SK-N-SH (cell line): ENCODE measurements around the gene MIP. TPM values are rescaled to one million over a fixed set of nuclear protein-coding genes. Genes with fewer than 3 reads are reported as not detected.
A peak's percentile ranks its signal among the peaks of the same experiment; 100 is the strongest.

Experiments
- CTCF ChIA-PET: fragments of 300-600, 350-600 bp; formaldehyde crosslinking; extraction: SDS; loops from one replicate; lab custom pipeline; 2021; lab: Yijun Ruan, JAX
- POLR2A ChIA-PET: fragments of 350-600 bp; sonication (Branson Sonifier 250); formaldehyde crosslinking; extraction: SDS; loops from one replicate; lab custom pipeline; 2020; ENCODE audit warnings: antibody characterized with exemption, inconsistent platforms; lab: Yijun Ruan, JAX
- DNase-seq: peaks from one replicate; pipeline ENCODE4 v3.0.0; 2012
- H2AFZ ChIP-seq: fragments of 200-600 bp; sonication (generic); 2 replicates; pipeline ENCODE4 v1.8.1; 2016; ENCODE audit warnings: antibody characterized with exemption, mild to moderate bottlenecking, low read depth
- H3F3A ChIP-seq: fragments of 200-600 bp; sonication (generic); replicated peaks from 2 replicates; pipeline ENCODE3; 2016; ENCODE audit warnings: antibody characterized with exemption, mild to moderate bottlenecking; ENCODE audit not compliant: insufficient read depth
- H3K27ac ChIP-seq, 2 experiments: fragments of 200-500 bp in 1 of 2; fragments of 200-600 bp in 1 of 2; sonication (Bioruptor generic) in 1 of 2; sonication (generic), shearing (Covaris generic) in 1 of 2; 2 replicates each; pipeline versions ENCODE4 v1.5.1 to v1.6.1; 2014 to 2016; ENCODE audit warnings: low read depth in 2 of 2, inconsistent platforms in 1 of 2, low read length in 1 of 2, mild to moderate bottlenecking in 1 of 2, mixed read lengths in 1 of 2
- H3K27me3 ChIP-seq: fragments of 200-600 bp; sonication (generic), shearing (Covaris generic); 2 replicates; pipeline ENCODE4 v1.6.1; 2016; ENCODE audit warnings: mixed run types; ENCODE audit not compliant: insufficient read depth
- H3K36me3 ChIP-seq, 2 experiments: fragments of 200-500 bp in 1 of 2; fragments of 200-600 bp in 1 of 2; sonication (Bioruptor generic) in 1 of 2; sonication (generic) in 1 of 2; replicated peaks in 1 of 2; 2 replicates each; pipeline versions ENCODE3 to v1.5.1; 2014 to 2016; ENCODE audit warnings: low read length in 1 of 2, mild to moderate bottlenecking in 1 of 2; ENCODE audit not compliant: insufficient read depth in 2 of 2, control insufficient read depth in 1 of 2
- H3K4me1 ChIP-seq, 2 experiments: fragments of 200-500 bp in 1 of 2; fragments of 200-600 bp in 1 of 2; sonication (Bioruptor generic) in 1 of 2; sonication (generic), shearing (Covaris generic) in 1 of 2; 2 replicates each; pipeline versions ENCODE4 v1.5.1 to v1.6.1; 2014 to 2016; ENCODE audit warnings: low read depth in 1 of 2, low read length in 1 of 2, mixed run types in 1 of 2; ENCODE audit not compliant: insufficient read depth in 2 of 2, control insufficient read depth in 1 of 2
- H3K4me2 ChIP-seq: fragments of 200-600 bp; sonication (generic), shearing (Covaris generic); 2 replicates; pipeline ENCODE4 v1.6.1; 2017; ENCODE audit warnings: mixed run types
- H3K4me3 ChIP-seq, 2 experiments: fragments of 200-500 bp in 1 of 2; fragments of 200-600 bp in 1 of 2; sonication (Bioruptor generic) in 1 of 2; sonication (generic), shearing (Covaris generic) in 1 of 2; 2 replicates each; pipeline versions ENCODE4 v1.5.1 to v1.8.1; 2014 to 2016; ENCODE audit warnings: low read depth in 2 of 2, inconsistent platforms in 1 of 2, low read length in 1 of 2, mild to moderate bottlenecking in 1 of 2, mixed read lengths in 1 of 2, moderate library complexity in 1 of 2
- H3K79me2 ChIP-seq: fragments of 200-600 bp; sonication (generic); 2 replicates; pipeline ENCODE4 v1.8.1; 2017; ENCODE audit warnings: mild to moderate bottlenecking; ENCODE audit not compliant: insufficient read depth
- H3K9ac ChIP-seq: fragments of 200-600 bp; sonication (generic); 2 replicates; pipeline ENCODE4 v1.6.1; 2017; ENCODE audit warnings: mixed run types
- H3K9me2 ChIP-seq: fragments of 200-600 bp; sonication (generic); 2 replicates; pipeline ENCODE4 v1.6.1; 2017; ENCODE audit warnings: mixed run types
- H3K9me3 ChIP-seq: fragments of 200-600 bp; sonication (generic); 2 replicates; pipeline ENCODE4 v1.6.1; 2017; ENCODE audit warnings: mixed run types, mild to moderate bottlenecking, moderate library complexity
- H4K20me1 ChIP-seq: fragments of 200-600 bp; sonication (generic); 2 replicates; pipeline ENCODE4 v1.6.1; 2017; ENCODE audit warnings: mild to moderate bottlenecking, mixed run types; ENCODE audit not compliant: insufficient read depth
- CHD2 ChIP-seq: fragments of 150-350 bp; IDR thresholded peaks from 2 replicates; pipeline ENCODE4 v1.6.1; 2018; ENCODE audit warnings: low read length; ENCODE audit not compliant: partially characterized antibody
- FOXM1 ChIP-seq: IDR thresholded peaks from 2 replicates; pipeline ENCODE4 v1.4.0; 2012; ENCODE audit warnings: low read depth, mild to moderate bottlenecking
- MAX ChIP-seq: IDR thresholded peaks from 2 replicates; pipeline ENCODE4 v1.4.0; 2012; ENCODE audit warnings: low read depth
- MEF2A ChIP-seq: IDR thresholded peaks from 2 replicates; pipeline ENCODE4 v1.4.0; 2012; ENCODE audit warnings: low read depth, borderline replicate concordance
- NRF1 ChIP-seq: IDR thresholded peaks from 2 replicates; pipeline ENCODE4 v1.6.1; 2012; ENCODE audit warnings: low read depth, mild to moderate bottlenecking, low read length
- RAD21 ChIP-seq: IDR thresholded peaks from 2 replicates; pipeline ENCODE4 v1.6.1; 2012; ENCODE audit warnings: mild to moderate bottlenecking, low read length
- RCOR1 ChIP-seq: fragments of 150-350 bp; IDR thresholded peaks from 2 replicates; pipeline ENCODE4 v1.6.1; 2017; ENCODE audit warnings: antibody characterized with exemption, low read length
- REST ChIP-seq: IDR thresholded peaks from 2 replicates; pipeline ENCODE4 v1.6.1; 2012; ENCODE audit warnings: mild to moderate bottlenecking, low read depth, low read length, moderate library complexity
- RFX5 ChIP-seq: IDR thresholded peaks from 2 replicates; pipeline ENCODE4 v1.6.1; 2012; ENCODE audit warnings: mild to moderate bottlenecking, improper control_type of control experiment, low read length
- SIN3A ChIP-seq: IDR thresholded peaks from 2 replicates; pipeline ENCODE4 v1.6.1; 2012; ENCODE audit warnings: low read depth, mild to moderate bottlenecking, low read length, moderate library complexity, borderline replicate concordance
- SMC3 ChIP-seq: IDR thresholded peaks from 2 replicates; pipeline ENCODE4 v1.6.1; 2012; ENCODE audit warnings: low read depth, low read length, improper control_type of control experiment
- TCF12 ChIP-seq: IDR thresholded peaks from 2 replicates; pipeline ENCODE4 v1.4.0; 2012
- USF2 ChIP-seq: fragments of 150-350 bp; IDR thresholded peaks from 2 replicates; pipeline ENCODE4 v1.6.1; 2017; ENCODE audit warnings: antibody characterized with exemption, low read length, low read depth, borderline replicate concordance
- polyA plus RNA-seq, 3 experiments: library from polyadenylated mRNA; depleted of rRNA; stranded (reverse); fragments of >200 nt; gene quantifications; 2 replicates each; pipeline ENCODE4 v1.2.3, GENCODE V29; 2012

MIP gene
- polyA plus RNA-seq, 1 of the 3 experiments (the other 2 are of a cell fraction) = not detected

GRCh38 chr12:56468216-56469006 is 14.0 kb upstream of the MIP start, which contains the start of gene SPRYD4 (continued):
- peak; percentile 67; the same call in 1 of the 2 replicates for TF ChIP-seq REST
- peak; percentile 91 for TF ChIP-seq SIN3A
- TF ChIP-seq FOXM1 = no peak
- peak; percentile 100 for TF ChIP-seq MAX
- peak; percentile 86 for TF ChIP-seq USF2
- TF ChIP-seq RFX5 = peak; percentile 55; the same call in 1 of the 2 replicates
- 0 out of 2 replicates have a peak, but pooled peaks have one; percentile 47 for TF ChIP-seq RCOR1
- TF ChIP-seq CHD2 = peak; percentile 82
- peak; percentile 61 for TF ChIP-seq NRF1
- TF ChIP-seq TCF12 = peak; percentile 60; the same call in 1 of the 2 replicates

GRCh38 chr12:56462565-56462964 is 8.1 kb upstream of the MIP start:
- Histone ChIP-seq H3K9me3 (no peaks in the 10 kb centered on the region), H3K4me2 (no peak overlapping the region), H3K79me2 (no peaks in the 10 kb centered on the region), H4K20me1 (no peaks in the 10 kb centered on the region), H3K4me3 (no peak overlapping the region), H2AFZ (0 out of 2 replicates have a peak overlapping the region, but pooled peaks have one; percentile 8), H3K9ac (no peak overlapping the region), H3K27me3 (no peaks in the 10 kb centered on the region), H3K9me2 (no peaks in the 10 kb centered on the region), H3K4me1 (no peaks in the 10 kb centered on the region; a peak in 1 of 4 replicates), H3K36me3 (no peaks in the 10 kb centered on the region), H3F3A (peaks cover 12% of the 10 kb centered on the region), H3K27ac (no peak overlapping the region)
- DNase-seq = no peak
- no peak for TF ChIP-seq MEF2A
- TF ChIP-seq CHD2 = no peak
- TF ChIP-seq SMC3 = no peak
- TF ChIP-seq RAD21 = no peak
- TF ChIP-seq REST = no peak
- ChIA-PET POLR2A (no interaction called here), CTCF (interaction anchor here (1.6 to 2.3 kb wide), 2 partner anchors 147 to 273 kb away, joined by 7 to 15 read pairs; partner anchors contain the start of genes CNPY2 and SMARCC2)
